ENCODE data around the gene KCNJ18.
"Not testable (repeated sequence)": the region's sequence is repeated elsewhere in the genome, so short reads cannot be mapped to it uniquely, and the experiment has no call there.

Gene KCNJ18

DNA sequence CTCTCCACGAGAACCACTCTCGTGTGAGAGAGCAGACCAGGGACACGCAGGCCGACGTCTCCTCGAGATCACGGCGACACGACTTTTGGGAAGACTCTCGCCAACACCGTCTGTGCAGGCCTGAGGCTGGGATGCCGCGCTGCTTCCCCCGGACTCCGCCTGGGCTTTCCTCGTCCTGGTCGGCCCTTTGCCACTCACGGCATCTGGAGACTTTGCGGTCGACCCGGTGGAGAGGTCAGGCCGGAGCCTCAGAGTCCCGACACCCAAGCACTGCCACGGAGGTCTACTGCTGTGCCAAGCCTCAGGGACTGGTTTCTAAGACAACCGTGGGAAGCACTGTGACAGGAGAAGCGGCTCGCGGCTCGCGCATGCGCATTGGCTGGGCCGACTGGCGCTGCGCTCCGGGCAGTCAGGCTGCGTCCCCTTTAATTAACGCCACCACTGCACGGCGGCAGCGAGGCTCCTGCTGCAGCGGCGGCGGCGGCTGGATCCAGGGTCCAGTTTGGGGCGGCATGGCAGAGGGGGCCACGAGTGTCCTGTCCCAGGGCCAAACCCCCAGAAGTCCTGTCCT, 9.1 kb upstream of the KCNJ18 start:
- H3K27me3 ChIP-seq (ENCODE audit: control insufficient read depth, insufficient read depth, low read length); H3K9me3 ChIP-seq (ENCODE audit: control insufficient read depth, low read length); H3K9ac ChIP-seq (ENCODE audit: low read length); H3K36me3 ChIP-seq (ENCODE audit: control insufficient read depth, insufficient read depth, low read length); H3K4me3 ChIP-seq (ENCODE audit: low read length); H3K4me1 ChIP-seq (ENCODE audit: control insufficient read depth, insufficient read depth, low read length): not testable (repeated sequence)

DNA sequence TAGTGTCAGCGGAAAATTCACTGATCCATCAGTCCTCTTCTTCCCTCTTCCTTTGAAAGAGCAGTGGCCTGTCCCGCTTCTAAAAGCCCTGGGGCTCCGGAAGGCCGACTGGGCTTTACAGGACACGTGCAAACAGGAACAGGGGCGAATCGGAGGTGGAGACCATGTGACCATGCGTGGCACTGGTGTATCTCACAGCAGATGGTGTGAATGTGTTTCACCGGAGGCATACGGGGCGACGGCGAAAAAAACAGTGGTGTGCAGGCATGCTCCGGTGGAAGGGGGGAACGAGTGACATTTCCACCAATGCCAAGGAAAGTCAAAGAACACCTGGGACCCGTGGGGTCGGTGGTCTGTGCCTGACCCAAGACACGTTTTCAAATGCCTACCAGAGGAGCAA, 8.4 kb upstream of the KCNJ18 start:
- H3K36me3 ChIP-seq (ENCODE audit: control insufficient read depth, insufficient read depth, low read length); H3K9ac ChIP-seq (ENCODE audit: low read length); H3K4me1 ChIP-seq (ENCODE audit: control insufficient read depth, insufficient read depth, low read length); H3K4me3 ChIP-seq (ENCODE audit: low read length); H3K9me3 ChIP-seq (ENCODE audit: control insufficient read depth, low read length); H3K27me3 ChIP-seq (ENCODE audit: control insufficient read depth, insufficient read depth, low read length): not testable (repeated sequence)

DNA sequence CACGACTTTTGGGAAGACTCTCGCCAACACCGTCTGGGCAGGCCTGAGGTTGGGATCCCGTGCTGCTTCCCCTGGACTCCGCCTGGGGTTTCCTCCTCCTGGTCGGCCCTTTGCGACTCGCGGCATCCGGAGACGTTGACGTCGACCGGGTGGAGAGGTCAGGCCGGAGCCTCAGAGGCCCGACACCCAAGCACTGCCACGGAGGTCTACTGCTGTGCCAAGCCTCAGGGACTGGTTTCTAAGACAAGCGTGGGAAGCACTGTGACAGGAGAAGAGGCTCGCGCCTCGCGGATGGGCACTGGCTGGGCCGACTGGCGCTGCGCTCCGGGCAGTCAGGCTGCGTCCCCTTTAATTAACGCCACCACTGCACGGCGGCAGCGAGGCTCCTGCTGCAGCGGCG, 7.9 kb upstream of the KCNJ18 start:
- not testable (repeated sequence) for H3K4me3 ChIP-seq (ENCODE audit: low read length); H3K4me1 ChIP-seq (ENCODE audit: control insufficient read depth, insufficient read depth, low read length); H3K9me3 ChIP-seq (ENCODE audit: control insufficient read depth, low read length)

DNA sequence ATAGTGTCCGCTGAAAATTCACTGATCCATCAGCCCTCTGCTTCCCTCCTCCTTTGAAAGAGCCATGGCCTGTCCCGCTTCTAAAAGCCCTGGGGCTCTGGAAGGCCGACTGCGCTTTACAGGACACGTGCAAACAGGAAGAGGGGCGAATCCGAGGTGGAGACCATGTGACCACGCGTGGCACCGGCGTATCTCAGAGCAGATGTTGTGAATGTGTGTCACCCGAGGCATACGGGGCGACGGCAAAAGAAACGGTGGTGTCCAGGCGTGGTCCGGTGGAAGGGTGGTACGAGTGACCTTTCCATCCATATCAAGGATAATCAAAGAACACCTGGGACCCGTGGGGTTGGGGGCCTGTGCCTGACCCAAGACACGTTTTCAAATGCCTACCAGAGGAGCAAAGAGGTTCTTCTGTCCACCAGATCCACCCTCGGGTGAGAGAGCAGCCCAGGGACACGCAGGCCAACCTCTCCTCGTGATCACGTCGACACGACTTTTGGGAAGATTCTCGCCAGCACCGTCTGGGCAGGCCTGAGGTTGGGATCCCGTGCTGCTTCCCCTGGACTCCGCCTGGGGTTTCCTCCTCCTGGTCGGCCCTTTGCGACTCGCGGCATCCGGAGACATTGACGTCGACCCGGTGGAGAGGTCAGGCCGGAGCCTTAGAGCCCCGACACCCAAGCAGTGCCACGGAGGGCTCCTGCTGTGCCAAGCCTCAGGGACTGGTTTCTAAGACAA, 7.1 kb upstream of the KCNJ18 start:
- H3K36me3 ChIP-seq (ENCODE audit: control insufficient read depth, insufficient read depth, low read length); H3K27me3 ChIP-seq (ENCODE audit: control insufficient read depth, insufficient read depth, low read length); H3K4me1 ChIP-seq (ENCODE audit: control insufficient read depth, insufficient read depth, low read length); H3K9me3 ChIP-seq (ENCODE audit: control insufficient read depth, low read length); H3K4me3 ChIP-seq (ENCODE audit: low read length); H3K9ac ChIP-seq (ENCODE audit: low read length): not testable (repeated sequence)

More for the DNA sequence above, 7.9 kb upstream of the KCNJ18 start:
- H3K36me3 ChIP-seq (ENCODE audit: control insufficient read depth, insufficient read depth, low read length); H3K9ac ChIP-seq (ENCODE audit: low read length); H3K27me3 ChIP-seq (ENCODE audit: control insufficient read depth, insufficient read depth, low read length): not testable (repeated sequence)

DNA sequence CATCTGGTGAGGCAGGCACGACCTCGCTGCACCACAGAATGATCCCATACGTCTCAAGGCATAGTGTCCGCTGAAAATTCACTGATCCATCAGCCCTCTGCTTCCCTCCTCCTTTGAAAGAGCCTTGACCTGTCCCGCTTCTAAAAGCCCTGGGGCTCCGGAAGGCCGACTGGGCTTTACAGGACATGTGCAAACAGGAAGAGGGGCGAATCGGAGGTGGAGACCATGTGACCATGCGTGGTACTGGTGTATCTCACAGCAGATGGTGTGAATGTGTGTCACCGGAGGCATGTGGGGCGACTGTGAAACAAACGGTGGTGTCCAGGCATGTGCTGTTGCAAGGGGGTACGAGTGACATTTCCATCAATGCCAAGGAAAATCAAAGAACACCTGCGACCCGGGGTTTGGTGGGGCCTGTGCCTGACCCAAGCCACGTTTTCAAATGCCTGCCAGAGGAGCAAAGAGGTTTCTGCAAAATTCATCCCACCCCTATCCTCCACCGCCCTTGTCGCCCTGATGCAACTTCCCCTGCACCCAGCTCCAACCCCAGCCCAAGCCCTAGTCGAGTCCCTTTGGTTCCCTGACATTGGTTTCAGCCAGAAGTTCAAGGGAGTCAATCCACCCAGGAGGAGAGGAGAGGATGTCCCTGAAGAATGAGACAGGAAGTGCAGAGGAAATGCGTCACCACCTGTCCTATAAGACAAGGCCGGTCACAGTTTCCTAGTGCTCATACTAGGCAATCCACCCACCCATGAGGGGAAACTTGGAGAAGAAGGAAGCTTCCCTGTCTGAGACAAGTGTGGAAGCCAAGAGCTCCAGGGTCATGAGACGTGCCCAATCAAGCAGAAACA, 5.9 kb upstream of the KCNJ18 start:
- Histone ChIP-seq H3K9me3 (ENCODE audit: control insufficient read depth, low read length) (no peaks in the 10 kb centered on the region), H3K36me3 (ENCODE audit: control insufficient read depth, insufficient read depth, low read length) (no peaks in the 10 kb centered on the region), H3K4me3 (ENCODE audit: low read length) (no peak overlapping the region), H3K4me1 (ENCODE audit: control insufficient read depth, insufficient read depth, low read length) (no peaks in the 10 kb centered on the region), H3K27me3 (ENCODE audit: control insufficient read depth, insufficient read depth, low read length) (no peaks in the 10 kb centered on the region), H3K9ac (ENCODE audit: low read length) (no peak overlapping the region)

DNA sequence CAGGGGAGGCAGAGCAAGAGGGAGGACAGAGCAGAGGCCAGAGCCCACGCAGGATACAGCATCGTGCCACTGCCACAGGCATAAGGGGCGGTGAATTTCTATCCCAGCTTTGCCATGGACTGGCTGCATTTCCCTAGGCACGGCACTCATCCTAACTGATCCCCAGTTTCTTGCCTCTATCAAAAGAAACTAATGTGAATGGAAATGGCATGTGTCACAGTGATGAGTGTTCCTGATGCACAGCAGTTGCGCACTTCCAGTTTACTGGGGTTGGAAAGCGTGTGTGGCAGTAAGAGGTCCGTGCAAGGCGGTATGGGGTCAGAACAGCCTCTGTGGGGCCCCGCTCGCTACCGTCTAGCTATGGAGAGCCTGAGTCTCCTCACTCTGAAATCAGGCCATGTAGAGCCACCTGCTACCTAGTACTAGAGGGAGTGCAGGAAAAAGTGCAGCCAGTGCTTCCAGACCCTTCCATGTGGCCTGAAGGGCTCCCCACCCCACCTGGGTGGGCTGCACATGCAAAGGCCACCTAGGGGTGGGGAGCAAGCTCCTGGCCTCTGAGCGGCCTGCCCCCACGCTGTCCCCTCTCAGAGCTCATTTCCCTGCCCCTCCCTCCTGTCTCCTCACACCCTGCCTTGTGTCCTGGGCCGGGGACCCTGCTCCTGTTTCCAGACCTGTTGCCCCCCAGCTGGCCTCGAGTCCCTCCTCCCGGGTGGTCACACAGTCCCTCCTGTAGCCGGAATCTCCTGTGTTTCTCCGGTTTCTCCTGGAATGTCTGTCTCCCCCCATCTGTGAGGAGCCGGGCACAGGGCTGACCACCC, 5.0 kb upstream of the KCNJ18 start:
- no peaks in the 10 kb centered on the region for H3K4me1 ChIP-seq (ENCODE audit: control insufficient read depth, insufficient read depth, low read length)
- no peak overlapping the region for H3K4me3 ChIP-seq (ENCODE audit: low read length)
- no peaks in the 10 kb centered on the region for H3K36me3 ChIP-seq (ENCODE audit: control insufficient read depth, insufficient read depth, low read length)
- no peak overlapping the region for H3K9ac ChIP-seq (ENCODE audit: low read length)
- H3K9me3 ChIP-seq (ENCODE audit: control insufficient read depth, low read length) = no peaks in the 10 kb centered on the region
- no peaks in the 10 kb centered on the region for H3K27me3 ChIP-seq (ENCODE audit: control insufficient read depth, insufficient read depth, low read length)

DNA sequence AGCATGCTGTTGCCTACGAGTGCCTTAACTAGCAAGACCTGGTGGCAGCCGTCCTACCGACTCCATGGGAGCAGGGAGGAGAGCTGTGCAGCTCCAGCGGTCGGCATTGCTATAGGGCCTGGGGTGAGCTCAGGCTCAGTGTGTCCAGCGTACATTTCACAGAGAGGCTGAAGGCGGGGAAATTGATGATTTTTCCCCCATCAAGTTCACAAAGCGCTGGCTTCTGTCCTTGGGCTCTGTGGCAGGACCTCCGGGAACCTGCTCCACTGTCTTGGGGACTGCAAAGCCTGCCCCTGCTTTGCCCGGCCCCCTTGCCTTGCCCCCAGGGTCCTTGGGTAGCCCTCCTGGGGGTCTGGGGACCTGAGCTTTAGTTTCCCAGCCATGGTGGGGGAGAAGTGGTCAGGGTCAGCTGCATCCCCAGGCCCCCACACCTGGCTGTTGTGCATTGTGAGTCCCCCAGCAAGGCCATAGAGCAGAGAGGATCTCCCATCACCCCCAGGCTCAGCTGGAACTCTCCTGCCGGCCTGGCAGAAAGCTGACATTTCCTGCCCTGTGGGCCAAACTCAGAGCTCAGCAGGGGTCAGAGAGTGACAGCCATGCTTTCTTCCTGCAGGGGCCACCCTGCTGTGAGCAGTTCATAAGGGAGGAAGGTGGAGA, 3.9 kb upstream of the KCNJ18 start:
- H3K4me3 ChIP-seq (ENCODE audit: low read length) = no peak overlapping the region
- no peaks in the 10 kb centered on the region for H3K9me3 ChIP-seq (ENCODE audit: control insufficient read depth, low read length)
- no peak overlapping the region for H3K9ac ChIP-seq (ENCODE audit: low read length)
- no peaks in the 10 kb centered on the region for H3K36me3 ChIP-seq (ENCODE audit: control insufficient read depth, insufficient read depth, low read length)
- H3K27me3 ChIP-seq (ENCODE audit: control insufficient read depth, insufficient read depth, low read length) = no peaks in the 10 kb centered on the region
- no peaks in the 10 kb centered on the region for H3K4me1 ChIP-seq (ENCODE audit: control insufficient read depth, insufficient read depth, low read length)

DNA sequence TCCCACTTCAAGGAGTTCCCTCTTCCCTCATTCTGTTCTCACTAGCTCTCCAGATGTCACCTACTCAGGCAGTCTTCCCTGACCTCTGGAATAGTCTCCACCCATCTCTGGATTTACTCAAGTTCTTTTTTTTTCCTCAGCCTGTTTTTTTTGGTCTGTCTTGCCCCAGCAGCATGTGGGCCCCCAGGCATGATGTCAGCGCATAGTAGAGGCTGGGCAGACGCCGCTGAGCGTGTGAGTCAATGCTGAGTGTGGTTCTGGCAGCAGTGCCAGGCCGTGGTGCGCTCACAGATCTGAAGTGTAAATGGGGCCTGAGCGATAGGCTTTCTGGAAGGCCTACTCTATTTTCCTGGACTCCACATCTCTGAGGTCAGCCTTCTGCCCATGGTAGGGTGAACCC, 2.7 kb upstream of the KCNJ18 start:
- no peak overlapping the region for H3K9ac ChIP-seq (ENCODE audit: low read length)
- no peaks in the 10 kb centered on the region for H3K27me3 ChIP-seq (ENCODE audit: control insufficient read depth, insufficient read depth, low read length)
- H3K4me3 ChIP-seq (ENCODE audit: low read length) = no peak overlapping the region
- no peaks in the 10 kb centered on the region for H3K9me3 ChIP-seq (ENCODE audit: control insufficient read depth, low read length)
- H3K36me3 ChIP-seq (ENCODE audit: control insufficient read depth, insufficient read depth, low read length) = no peaks in the 10 kb centered on the region
- no peaks in the 10 kb centered on the region for H3K4me1 ChIP-seq (ENCODE audit: control insufficient read depth, insufficient read depth, low read length)

DNA sequence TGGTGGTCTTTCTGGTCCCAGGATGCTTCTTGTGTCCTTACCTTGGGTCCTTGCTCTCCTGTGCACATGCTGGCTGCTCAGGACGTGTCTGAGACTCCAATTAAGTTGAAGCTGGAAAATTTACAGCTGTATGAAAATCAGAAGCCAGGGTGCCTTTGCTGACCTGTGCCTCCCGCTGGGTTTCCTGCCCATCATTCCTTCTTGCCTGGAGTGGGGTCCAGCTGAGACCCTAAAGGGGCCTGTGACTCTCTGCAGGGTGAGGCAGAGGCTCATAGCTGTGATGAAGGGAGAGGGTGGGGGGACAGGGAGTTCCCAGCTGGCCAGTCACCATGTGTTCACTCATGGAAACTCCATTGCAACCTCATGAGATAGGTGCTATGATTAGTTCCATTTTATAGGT, 1.5 kb upstream of the KCNJ18 start:
- not testable (repeated sequence) for H3K4me3 ChIP-seq (ENCODE audit: low read length); H3K9me3 ChIP-seq (ENCODE audit: control insufficient read depth, low read length); H3K4me1 ChIP-seq (ENCODE audit: control insufficient read depth, insufficient read depth, low read length); H3K27me3 ChIP-seq (ENCODE audit: control insufficient read depth, insufficient read depth, low read length); H3K36me3 ChIP-seq (ENCODE audit: control insufficient read depth, insufficient read depth, low read length); H3K9ac ChIP-seq (ENCODE audit: low read length)

DNA sequence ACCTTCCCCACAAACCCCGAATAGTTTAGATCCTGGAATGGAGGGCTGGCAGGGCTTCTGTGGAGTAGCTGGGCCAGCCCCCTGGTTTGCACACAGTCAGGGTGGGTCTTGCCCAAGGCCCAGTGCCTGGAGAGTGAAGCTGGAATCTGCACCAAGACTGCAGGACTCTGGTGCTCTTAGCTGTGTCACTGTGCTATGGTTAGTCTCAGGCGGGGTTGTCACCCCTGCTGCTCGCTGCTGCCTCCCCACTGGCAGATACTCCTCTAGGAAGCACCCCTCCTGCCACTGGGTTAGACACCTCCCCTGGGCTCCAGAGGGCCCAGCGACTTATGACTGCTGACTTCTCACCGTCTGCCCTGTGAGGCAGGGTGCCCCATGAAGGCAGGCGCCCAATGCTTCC, 842 bp upstream of the KCNJ18 start:
- H3K36me3 ChIP-seq (ENCODE audit: control insufficient read depth, insufficient read depth, low read length); H3K9ac ChIP-seq (ENCODE audit: low read length); H3K9me3 ChIP-seq (ENCODE audit: control insufficient read depth, low read length); H3K4me1 ChIP-seq (ENCODE audit: control insufficient read depth, insufficient read depth, low read length); H3K4me3 ChIP-seq (ENCODE audit: low read length); H3K27me3 ChIP-seq (ENCODE audit: control insufficient read depth, insufficient read depth, low read length): not testable (repeated sequence)

DNA sequence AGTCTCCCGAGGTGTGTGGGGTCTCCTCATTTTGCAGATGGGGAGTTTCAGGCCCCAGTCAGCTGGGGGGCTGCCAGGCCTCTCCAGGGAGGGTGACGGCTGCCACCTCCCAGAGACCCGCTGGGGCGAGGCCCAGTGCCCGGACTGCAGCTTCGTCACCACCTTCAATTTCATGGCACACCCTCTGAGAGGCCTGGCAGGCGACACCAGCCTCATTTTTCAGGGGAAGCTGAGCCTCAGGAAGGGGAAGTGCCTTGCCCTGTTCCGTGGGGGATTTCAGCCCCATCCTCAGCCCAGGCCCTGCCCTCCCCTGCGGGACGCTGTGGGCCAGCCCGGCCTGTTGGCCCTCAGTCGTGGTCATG, 362 bp downstream of the KCNJ18 start:
- H3K4me1 ChIP-seq (ENCODE audit: control insufficient read depth, insufficient read depth, low read length); H3K9me3 ChIP-seq (ENCODE audit: control insufficient read depth, low read length); H3K9ac ChIP-seq (ENCODE audit: low read length); H3K4me3 ChIP-seq (ENCODE audit: low read length); H3K36me3 ChIP-seq (ENCODE audit: control insufficient read depth, insufficient read depth, low read length); H3K27me3 ChIP-seq (ENCODE audit: control insufficient read depth, insufficient read depth, low read length): not testable (repeated sequence)

Data from mucosa of stomach (tissue), 1 donor.